Fibroblast of the aortic adventitia (primary cell): Measurements from ENCODE around the gene C19orf12. TPM values are rescaled to one million over a fixed set of nuclear protein-coding genes. Genes with fewer than 3 reads are reported as not detected.
"Not testable (repeated sequence)": the region's sequence is repeated elsewhere in the genome, so short reads cannot be mapped to it uniquely, and the experiment has no call there.

Experiments used
- DNase-seq: peaks from one replicate; pipeline ENCODE4 v3.0.0-alpha.2; 2010; ENCODE audit warnings: low read depth
- H3K4me3 ChIP-seq: 2 replicates; pipeline ENCODE4 v1.5.1; 2011; ENCODE audit warnings: low read depth, mild to moderate bottlenecking, control low read depth, low read length, moderate library complexity
- CTCF ChIP-seq: IDR thresholded peaks from 2 replicates; pipeline ENCODE4 v1.5.1; 2011; ENCODE audit warnings: mild to moderate bottlenecking, low read length, control low read depth, inconsistent platforms; ENCODE audit not compliant: insufficient read depth
- total RNA-seq: library from RNA; depleted of rRNA; stranded (reverse); fragments of >200 nt; gene quantifications from 2 replicates; pipeline ENCODE4 v1.2.3, GENCODE V29; 2012; ENCODE audit warnings: low replicate concordance

C19orf12 gene
- total RNA-seq, 1 donor: 24.0 TPM

GRCh38 chr19:29674374-29675119 lies 40.5 kb downstream of the C19orf12 start:
- no peak overlapping the region for H3K4me3 ChIP-seq
- no peak for TF ChIP-seq CTCF
- no peak for DNase-seq

- DNase-seq: no peak
- no peak overlapping the region for H3K4me3 ChIP-seq
- no peak for TF ChIP-seq CTCF
These were observed 41.4 kb downstream of the C19orf12 start for GRCh38 chr19:29673451-29674371.

- DNase-seq: no peak
- no peak for TF ChIP-seq CTCF
- no peak overlapping the region for H3K4me3 ChIP-seq
These were observed 42.1 kb downstream of the C19orf12 start for GRCh38 chr19:29672933-29673336.

- no peak for TF ChIP-seq CTCF
- H3K4me3 ChIP-seq: no peak overlapping the region
- no peak for DNase-seq
These were observed 42.6 kb downstream of the C19orf12 start for GRCh38 chr19:29672319-29672932.

- TF ChIP-seq CTCF: peak; percentile 42
- no peak overlapping the region for H3K4me3 ChIP-seq
- DNase-seq: peak; percentile 65
These were observed 43.5 kb downstream of the C19orf12 start for GRCh38 chr19:29671393-29672160.

- not testable (repeated sequence) for DNase-seq, H3K4me3 ChIP-seq
These were observed 44.1 kb downstream of the C19orf12 start for GRCh38 chr19:29671026-29671392.

- TF ChIP-seq CTCF: no peak
- no peak for DNase-seq
- no peak overlapping the region for H3K4me3 ChIP-seq
These were observed 44.8 kb downstream of the C19orf12 start for GRCh38 chr19:29670255-29670654.
